HepG2 (cell line): ENCODE data around the gene BMERB1.

Experiments used
- POLR2A ChIP-seq, 2 experiments: IDR thresholded peaks; 2 replicates each; pipeline ENCODE4 v1.6.1; 2011; ENCODE audit warnings: low read depth in 2 of 2, low read length in 2 of 2, mild to moderate bottlenecking in 1 of 2, moderate library complexity in 1 of 2; ENCODE audit not compliant: insufficient read depth in 1 of 2
- RAD21 ChIP-seq: fragments of 450-650 bp; formaldehyde crosslinking; IDR thresholded peaks from 2 replicates; pipeline ENCODE4 v1.5.0; 2020; ENCODE audit warnings: mild to moderate bottlenecking
- ZNF562 ChIP-seq: sonication (generic); formaldehyde crosslinking; IDR thresholded peaks from 2 replicates; pipeline ENCODE4 v1.8.0; 2022; ENCODE audit warnings: missing genetic modification reagents, borderline replicate concordance
- ZNF724P ChIP-seq: sonication (generic); formaldehyde crosslinking; IDR thresholded peaks from 2 replicates; pipeline ENCODE4 v1.8.0; 2022; ENCODE audit warnings: missing genetic modification reagents, borderline replicate concordance
- TF ChIP-seq, protein P1 (sequence below): sonication (generic); formaldehyde crosslinking; IDR thresholded peaks from 2 replicates; pipeline ENCODE4 v1.5.1; 2020; ENCODE audit warnings: mild to moderate bottlenecking, missing genetic modification reagents, moderate library complexity

DNA sequence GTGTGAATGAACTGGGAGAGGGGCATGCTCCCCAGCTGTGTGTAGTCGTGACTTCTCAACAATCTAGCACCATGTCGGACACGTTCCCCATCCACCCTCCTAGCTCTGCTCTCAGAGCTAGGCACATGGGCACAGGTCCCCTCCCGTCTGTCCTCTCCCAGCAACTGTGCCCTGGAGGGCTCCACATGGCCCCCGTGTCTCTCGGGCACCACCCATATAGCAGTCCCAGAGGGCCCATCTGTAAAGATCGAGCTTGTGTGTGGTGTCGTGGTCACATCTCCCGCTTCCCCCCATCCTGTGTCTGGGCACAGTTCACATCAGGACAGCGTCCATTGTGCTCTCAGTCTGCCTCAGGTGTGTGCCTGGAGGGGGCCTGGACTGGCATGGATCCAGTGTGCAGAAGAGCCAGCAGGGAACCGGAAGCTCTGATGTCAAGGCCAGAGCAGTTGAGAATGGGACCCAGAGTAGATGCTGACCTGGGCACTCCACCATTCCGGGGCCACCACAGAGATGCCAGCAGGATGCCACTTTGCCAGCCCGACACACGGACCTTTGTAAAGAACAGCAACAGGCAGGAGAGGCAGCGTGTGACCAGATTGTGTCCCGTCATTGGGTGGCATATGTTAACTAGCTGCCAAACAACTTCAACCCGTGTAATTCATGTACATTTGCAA lies 152.9 kb downstream of the BMERB1 start:
- no peak for TF ChIP-seq RAD21 (CRISPR knock-in tag)
- no peak for TF ChIP-seq ZNF724P (CRISPR knock-in tag)
- TF ChIP-seq ZNF562 (CRISPR knock-in tag) = no peak
- TF ChIP-seq, protein P1, sequence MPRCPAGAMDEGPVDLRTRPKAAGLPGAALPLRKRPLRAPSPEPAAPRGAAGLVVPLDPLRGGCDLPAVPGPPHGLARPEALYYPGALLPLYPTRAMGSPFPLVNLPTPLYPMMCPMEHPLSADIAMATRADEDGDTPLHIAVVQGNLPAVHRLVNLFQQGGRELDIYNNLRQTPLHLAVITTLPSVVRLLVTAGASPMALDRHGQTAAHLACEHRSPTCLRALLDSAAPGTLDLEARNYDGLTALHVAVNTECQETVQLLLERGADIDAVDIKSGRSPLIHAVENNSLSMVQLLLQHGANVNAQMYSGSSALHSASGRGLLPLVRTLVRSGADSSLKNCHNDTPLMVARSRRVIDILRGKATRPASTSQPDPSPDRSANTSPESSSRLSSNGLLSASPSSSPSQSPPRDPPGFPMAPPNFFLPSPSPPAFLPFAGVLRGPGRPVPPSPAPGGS = no peak
- no peak for TF ChIP-seq POLR2A (IDR thresholded peaks at IDR 0.05; ENCODE audit: insufficient read depth in 1 of 2, low read depth in 2 of 2, low read length in 2 of 2)
